Measurements from ENCODE around the gene RABEP2.
A peak's percentile ranks its signal among the peaks of the same experiment; 100 is the strongest.

The RABEP2 gene

GRCh38 chr16:28901862-28902261 lies 23.2 kb downstream of the RABEP2 start:
- Histone ChIP-seq H3K27me3 (ENCODE audit: insufficient read depth, low read length, poor library complexity) (no peaks in the 10 kb centered on the region), H3K9ac (ENCODE audit: low read depth, low read length) (no peak overlapping the region), H3K27ac (ENCODE audit: low read length) (no peak overlapping the region), H3K79me2 (ENCODE audit: insufficient read depth, low read length) (no peaks in the 10 kb centered on the region), H4K20me1 (ENCODE audit: insufficient read depth, low read length) (no peaks in the 10 kb centered on the region), H3K9me3 (ENCODE audit: insufficient read depth, low read length, severe bottlenecking) (no peaks in the 10 kb centered on the region), H3K4me3 (ENCODE audit: low read depth in 1 of 2, low read length in 2 of 2) (no peak overlapping the region), H3K4me1 (ENCODE audit: insufficient read depth, low read length) (peaks cover 4% of the 10 kb centered on the region), H3K36me3 (ENCODE audit: insufficient read depth, low read length) (peaks cover 18% of the 10 kb centered on the region), H3K4me2 (ENCODE audit: insufficient read depth, low read length) (no peak overlapping the region), H2AFZ (ENCODE audit: low read depth, low read length) (no peak overlapping the region)
- ATAC-seq (ENCODE audit: insufficient read depth, low read depth) (no peak), DNase-seq (no peak)
- TF ChIP-seq EZH2 (IDR thresholded peaks at IDR 0.05; ENCODE audit: borderline replicate concordance, low read depth, low read length, severe bottlenecking): no peak
- TF ChIP-seq CTCF (IDR thresholded peaks at IDR 0.05; ENCODE audit: borderline replicate concordance, extremely low read depth, low read length, poor library complexity, severe bottlenecking): no peak

GRCh38 chr16:28900601-28901000 lies 24.4 kb downstream of the RABEP2 start:
- no peak for DNase-seq
- no peak overlapping the region for H3K4me2 ChIP-seq (ENCODE audit: insufficient read depth, low read length)
- peaks cover 4% of the 10 kb centered on the region for H3K4me1 ChIP-seq (ENCODE audit: insufficient read depth, low read length)
- no peak overlapping the region for H2AFZ ChIP-seq (ENCODE audit: low read depth, low read length)
- no peak overlapping the region for H3K9ac ChIP-seq (ENCODE audit: low read depth, low read length)
- no peak for ATAC-seq (ENCODE audit: insufficient read depth, low read depth)
- H4K20me1 ChIP-seq (ENCODE audit: insufficient read depth, low read length): no peaks in the 10 kb centered on the region
- H3K36me3 ChIP-seq (ENCODE audit: insufficient read depth, low read length): peaks cover 10% of the 10 kb centered on the region
- no peak for TF ChIP-seq CTCF (IDR thresholded peaks at IDR 0.05; ENCODE audit: borderline replicate concordance, extremely low read depth, low read length, poor library complexity, severe bottlenecking)
- no peak for TF ChIP-seq EZH2 (IDR thresholded peaks at IDR 0.05; ENCODE audit: borderline replicate concordance, low read depth, low read length, severe bottlenecking)
- H3K79me2 ChIP-seq (ENCODE audit: insufficient read depth, low read length): no peaks in the 10 kb centered on the region
- H3K27me3 ChIP-seq (ENCODE audit: insufficient read depth, low read length, poor library complexity): no peaks in the 10 kb centered on the region
- peak overlapping the region; percentile 40; the same call in 1 of the 2 replicates for H3K27ac ChIP-seq (ENCODE audit: low read length)
- no peaks in the 10 kb centered on the region for H3K9me3 ChIP-seq (ENCODE audit: insufficient read depth, low read length, severe bottlenecking)
- no peak overlapping the region for H3K4me3 ChIP-seq (ENCODE audit: low read depth in 1 of 2, low read length in 2 of 2)

- TF ChIP-seq EZH2 (IDR thresholded peaks at IDR 0.05; ENCODE audit: borderline replicate concordance, low read depth, low read length, severe bottlenecking): no peak
- no peak for TF ChIP-seq CTCF (IDR thresholded peaks at IDR 0.05; ENCODE audit: borderline replicate concordance, extremely low read depth, low read length, poor library complexity, severe bottlenecking)
- Histone ChIP-seq H3K27me3 (ENCODE audit: insufficient read depth, low read length, poor library complexity) (no peaks in the 10 kb centered on the region), H2AFZ (ENCODE audit: low read depth, low read length) (no peak overlapping the region), H3K36me3 (ENCODE audit: insufficient read depth, low read length) (peaks cover 6% of the 10 kb centered on the region), H3K4me2 (ENCODE audit: insufficient read depth, low read length) (no peak overlapping the region), H3K27ac (ENCODE audit: low read length) (peak overlapping the region; percentile 40; the same call in 1 of the 2 replicates), H3K9ac (ENCODE audit: low read depth, low read length) (no peak overlapping the region), H3K4me1 (ENCODE audit: insufficient read depth, low read length) (peaks cover 4% of the 10 kb centered on the region), H3K79me2 (ENCODE audit: insufficient read depth, low read length) (no peaks in the 10 kb centered on the region), H3K4me3 (ENCODE audit: low read depth in 1 of 2, low read length in 2 of 2) (no peak overlapping the region), H4K20me1 (ENCODE audit: insufficient read depth, low read length) (no peaks in the 10 kb centered on the region), H3K9me3 (ENCODE audit: insufficient read depth, low read length, severe bottlenecking) (no peaks in the 10 kb centered on the region)
- ATAC-seq (ENCODE audit: insufficient read depth, low read depth) (peak; percentile 80), DNase-seq (peak; percentile 57)
Observed at GRCh38 chr16:28899882-28900590, 25.0 kb downstream of the RABEP2 start.

Measured in DND-41 (cell line).